KMS-11 (cell line): ENCODE data around the gene FLNC.

Experiments
- H2AFZ ChIP-seq: fragments of 200-600 bp; sonication (generic); 2 replicates; pipeline ENCODE4 v1.6.1; 2016; ENCODE audit warnings: antibody characterized with exemption, mixed run types, low read depth
- H3K27ac ChIP-seq: fragments of 200-600 bp; sonication (generic); 2 replicates; pipeline ENCODE4 v1.6.1; 2016; ENCODE audit warnings: mild to moderate bottlenecking, mixed run types
- H3K27me3 ChIP-seq: fragments of 200-600 bp; sonication (generic); 2 replicates; pipeline ENCODE4 v1.6.1; 2017; ENCODE audit warnings: mild to moderate bottlenecking, low read depth, mixed run types, moderate library complexity; ENCODE audit not compliant: insufficient read depth
- H3K36me3 ChIP-seq: fragments of 200-600 bp; sonication (generic); 2 replicates; pipeline ENCODE4 v1.6.1; 2017; ENCODE audit warnings: mild to moderate bottlenecking, mixed run types; ENCODE audit not compliant: insufficient read depth
- H3K4me1 ChIP-seq: fragments of 200-600 bp; sonication (generic); 2 replicates; pipeline ENCODE4 v1.6.1; 2016; ENCODE audit warnings: mild to moderate bottlenecking, low read depth, mixed run types; ENCODE audit not compliant: poor library complexity, severe bottlenecking
- H3K4me2 ChIP-seq: fragments of 200-600 bp; sonication (generic); 2 replicates; pipeline ENCODE4 v1.7.0; 2016; ENCODE audit warnings: mild to moderate bottlenecking, mixed run types
- H3K4me3 ChIP-seq: fragments of 200-600 bp; sonication (generic); IDR thresholded peaks from 2 replicates; pipeline ENCODE4 v1.6.1; 2017; ENCODE audit warnings: low read depth, low read length, mixed read lengths; ENCODE audit not compliant: insufficient read depth
- H3K79me2 ChIP-seq: fragments of 200-600 bp; sonication (generic); 2 replicates; pipeline ENCODE4 v1.6.1; 2016; ENCODE audit warnings: low read depth, mixed run types; ENCODE audit not compliant: insufficient read depth
- H3K9ac ChIP-seq: fragments of 200-600 bp; sonication (generic); 2 replicates; pipeline ENCODE4 v1.6.1; 2016; ENCODE audit warnings: mild to moderate bottlenecking, mixed run types
- H4K20me1 ChIP-seq: fragments of 200-600 bp; sonication (generic); 2 replicates; pipeline ENCODE4 v1.6.1; 2016; ENCODE audit warnings: mild to moderate bottlenecking, mixed run types; ENCODE audit not compliant: insufficient read depth
- CTCF ChIP-seq: fragments of 200-600 bp; sonication (generic); conservative IDR thresholded peaks from 2 replicates; pipeline ENCODE4 v1.6.1; 2017; ENCODE audit warnings: low read depth, mild to moderate bottlenecking, antibody characterized with exemption, low read length, moderate library complexity, mixed read lengths

Gene FLNC

GRCh38 chr7:128840326-128841170 lies 10.3 kb downstream of the FLNC start:
- Histone ChIP-seq H3K36me3 (no peaks in the 10 kb centered on the region), H3K4me3 (no peak overlapping the region), H3K4me1 (peaks cover 7% of the 10 kb centered on the region)

GRCh38 chr7:128841171-128841690 lies 11.0 kb downstream of the FLNC start:
- no peaks in the 10 kb centered on the region for H4K20me1 ChIP-seq
- H2AFZ ChIP-seq: no peak overlapping the region
- H3K4me3 ChIP-seq: no peak overlapping the region
- no peaks in the 10 kb centered on the region for H3K36me3 ChIP-seq
- TF ChIP-seq CTCF: no peak
- H3K4me2 ChIP-seq: no peak overlapping the region
- H3K9ac ChIP-seq: no peak overlapping the region
- H3K27ac ChIP-seq: no peak overlapping the region
- peaks cover 7% of the 10 kb centered on the region for H3K4me1 ChIP-seq
- H3K79me2 ChIP-seq: no peaks in the 10 kb centered on the region
- H3K27me3 ChIP-seq: no peaks in the 10 kb centered on the region; the same call in 1 of the 2 replicates

More at GRCh38 chr7:128840326-128841170, 10.3 kb downstream of the FLNC start:
- no peaks in the 10 kb centered on the region for H3K79me2 ChIP-seq
- H3K27ac ChIP-seq: no peak overlapping the region
- no peak overlapping the region for H2AFZ ChIP-seq
- no peaks in the 10 kb centered on the region for H4K20me1 ChIP-seq
- no peaks in the 10 kb centered on the region; the same call in 1 of the 2 replicates for H3K27me3 ChIP-seq
- H3K9ac ChIP-seq: no peak overlapping the region
- no peak overlapping the region for H3K4me2 ChIP-seq
- no peak for TF ChIP-seq CTCF

- no peaks in the 10 kb centered on the region for H3K79me2 ChIP-seq
- peaks cover 7% of the 10 kb centered on the region for H3K4me1 ChIP-seq
- peak overlapping the region; percentile 48; the same call in 1 of the 2 replicates for H2AFZ ChIP-seq
- H3K36me3 ChIP-seq: no peaks in the 10 kb centered on the region
- H3K27me3 ChIP-seq: no peaks in the 10 kb centered on the region; the same call in 1 of the 2 replicates
- no peaks in the 10 kb centered on the region for H4K20me1 ChIP-seq
- H3K4me3 ChIP-seq: no peak overlapping the region
- no peak overlapping the region for H3K27ac ChIP-seq
- H3K9ac ChIP-seq: no peak overlapping the region
- no peak overlapping the region for H3K4me2 ChIP-seq
- TF ChIP-seq CTCF: peak; percentile 84
Measured at GRCh38 chr7:128841921-128842673, 11.9 kb downstream of the FLNC start.

GRCh38 chr7:128842674-128843641 lies 12.8 kb downstream of the FLNC start:
- H3K4me2 ChIP-seq: no peak overlapping the region
- no peaks in the 10 kb centered on the region for H3K79me2 ChIP-seq
- H2AFZ ChIP-seq: no peak overlapping the region
- H3K36me3 ChIP-seq: no peaks in the 10 kb centered on the region
- H3K27ac ChIP-seq: no peak overlapping the region
- H3K27me3 ChIP-seq: no peaks in the 10 kb centered on the region; the same call in 1 of the 2 replicates
- H3K4me3 ChIP-seq: no peak overlapping the region
- no peak for TF ChIP-seq CTCF
- H3K4me1 ChIP-seq: peaks cover 7% of the 10 kb centered on the region
- H4K20me1 ChIP-seq: no peaks in the 10 kb centered on the region
- no peak overlapping the region for H3K9ac ChIP-seq
